NCI-H510A treated with DMSO at 0.1 percent for 48 hours (cell line): ENCODE measurements around the gene GASK1B.

ENCODE experiments used
- DNase-seq: peaks from one replicate; lab custom pipeline; 2025; lab: John Stamatoyannopoulos, UW

The GASK1B gene

GRCh38 chr4:158186815-158187214 lies 14.0 kb upstream of the GASK1B start:
- DNase-seq, result no peak

GRCh38 chr4:158182736-158183135 lies 9.9 kb upstream of the GASK1B start:
- no peak for DNase-seq

GRCh38 chr4:158181906-158182305 lies 9.1 kb upstream of the GASK1B start:
- no peak for DNase-seq

- DNase-seq, result no peak
These were observed 6.6 kb upstream of the GASK1B start for GRCh38 chr4:158179465-158179864.

GRCh38 chr4:158176776-158177175 lies 4.0 kb upstream of the GASK1B start:
- DNase-seq, result no peak

- no peak for DNase-seq
These were observed 3.3 kb upstream of the GASK1B start for GRCh38 chr4:158176108-158176507.

GRCh38 chr4:158170691-158171561 lies 1.9 kb downstream of the GASK1B start:
- DNase-seq, result no peak

GRCh38 chr4:158169931-158170690 lies 2.7 kb downstream of the GASK1B start:
- DNase-seq, result no peak

GRCh38 chr4:158169506-158169905 lies 3.3 kb downstream of the GASK1B start:
- DNase-seq, result no peak

GRCh38 chr4:158168606-158169005 lies 4.2 kb downstream of the GASK1B start:
- no peak for DNase-seq

- DNase-seq, result no peak
These were observed 6.1 kb downstream of the GASK1B start for GRCh38 chr4:158166701-158167100.

- DNase-seq, result no peak
These were observed 8.0 kb downstream of the GASK1B start for GRCh38 chr4:158164768-158165213.

GRCh38 chr4:158163941-158164767 lies 8.7 kb downstream of the GASK1B start:
- DNase-seq, result no peak

- DNase-seq, result no peak
These were observed 10.2 kb downstream of the GASK1B start for GRCh38 chr4:158162631-158163030.

GRCh38 chr4:158161551-158162354 lies 11.1 kb downstream of the GASK1B start:
- no peak for DNase-seq

GRCh38 chr4:158159718-158160094 lies 13.1 kb downstream of the GASK1B start:
- DNase-seq, result no peak

- DNase-seq, result no peak
These were observed 13.6 kb downstream of the GASK1B start for GRCh38 chr4:158159054-158159717.

GRCh38 chr4:158157412-158157811 lies 15.4 kb downstream of the GASK1B start:
- DNase-seq, result peak; percentile 4

GRCh38 chr4:158155656-158156356 lies 17.0 kb downstream of the GASK1B start:
- peak; percentile 7 for DNase-seq

GRCh38 chr4:158147151-158147550 lies 25.7 kb downstream of the GASK1B start:
- no peak for DNase-seq
